ENCODE results near the gene RMND5B.

- TF ChIP-seq POLR2A (IDR thresholded peaks at IDR 0.05) (no peak), POLR2AphosphoS5 (IDR thresholded peaks at IDR 0.05) (no peak), EP300 (IDR thresholded peaks at IDR 0.05) (no peak)
- TF ChIP-seq, protein P1, sequence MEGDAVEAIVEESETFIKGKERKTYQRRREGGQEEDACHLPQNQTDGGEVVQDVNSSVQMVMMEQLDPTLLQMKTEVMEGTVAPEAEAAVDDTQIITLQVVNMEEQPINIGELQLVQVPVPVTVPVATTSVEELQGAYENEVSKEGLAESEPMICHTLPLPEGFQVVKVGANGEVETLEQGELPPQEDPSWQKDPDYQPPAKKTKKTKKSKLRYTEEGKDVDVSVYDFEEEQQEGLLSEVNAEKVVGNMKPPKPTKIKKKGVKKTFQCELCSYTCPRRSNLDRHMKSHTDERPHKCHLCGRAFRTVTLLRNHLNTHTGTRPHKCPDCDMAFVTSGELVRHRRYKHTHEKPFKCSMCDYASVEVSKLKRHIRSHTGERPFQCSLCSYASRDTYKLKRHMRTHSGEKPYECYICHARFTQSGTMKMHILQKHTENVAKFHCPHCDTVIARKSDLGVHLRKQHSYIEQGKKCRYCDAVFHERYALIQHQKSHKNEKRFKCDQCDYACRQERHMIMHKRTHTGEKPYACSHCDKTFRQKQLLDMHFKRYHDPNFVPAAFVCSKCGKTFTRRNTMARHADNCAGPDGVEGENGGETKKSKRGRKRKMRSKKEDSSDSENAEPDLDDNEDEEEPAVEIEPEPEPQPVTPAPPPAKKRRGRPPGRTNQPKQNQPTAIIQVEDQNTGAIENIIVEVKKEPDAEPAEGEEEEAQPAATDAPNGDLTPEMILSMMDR (IDR thresholded peaks at IDR 0.05) = no peak
Measured at GRCh38 chr5:178085316-178085715, 45.5 kb upstream of the RMND5B start.

All from stomach (tissue), 4 donors.